Neuronal stem cell (in vitro differentiated cells): ENCODE data around the gene EIF2B1.

ENCODE experiments used
- DNase-seq: peaks from one replicate; pipeline ENCODE4 v3.0.0-alpha.2; 2013; ENCODE audit warnings: low spot score
- H2AFZ ChIP-seq: one replicate; pipeline ENCODE4 v1.6.1; 2013; ENCODE audit warnings: mild to moderate bottlenecking, low read length, inconsistent platforms
- H2AK5ac ChIP-seq: 2 replicates; pipeline ENCODE4 v1.6.1; 2013; ENCODE audit warnings: low read depth, mild to moderate bottlenecking, inconsistent platforms, low read length, moderate library complexity, mixed read lengths
- H2BK120ac ChIP-seq: 2 replicates; pipeline ENCODE4 v1.6.1; 2013; ENCODE audit warnings: low read depth, mild to moderate bottlenecking, inconsistent platforms, low read length, moderate library complexity, mixed read lengths
- H2BK12ac ChIP-seq: one replicate; pipeline ENCODE4 v1.6.1; 2013; ENCODE audit warnings: low read length, inconsistent platforms
- H2BK15ac ChIP-seq: 2 replicates; pipeline ENCODE4 v1.6.1; 2013; ENCODE audit warnings: mild to moderate bottlenecking, low read length, inconsistent platforms, mixed read lengths
- H2BK5ac ChIP-seq: one replicate; pipeline ENCODE4 v1.6.1; 2013; ENCODE audit warnings: inconsistent platforms, mild to moderate bottlenecking, low read length, moderate library complexity
- H3K14ac ChIP-seq: one replicate; pipeline ENCODE4 v1.6.1; 2013; ENCODE audit warnings: low read length, inconsistent platforms
- H3K18ac ChIP-seq: 2 replicates; pipeline ENCODE4 v1.6.1; 2013; ENCODE audit warnings: low read length, inconsistent platforms
- H3K23ac ChIP-seq: 2 replicates; pipeline ENCODE4 v1.6.1; 2013; ENCODE audit warnings: low read depth, mild to moderate bottlenecking, mixed read lengths, low read length, inconsistent platforms; ENCODE audit not compliant: poor library complexity
- H3K27ac ChIP-seq: replicated peaks from 3 replicates; pipeline ENCODE4 v1.5.1; 2013; ENCODE audit warnings: low read length, inconsistent platforms
- H3K27me3 ChIP-seq, 3 experiments: 2 replicates each; pipeline ENCODE4 v1.6.1; 2013; ENCODE audit warnings: low read length in 3 of 3, mild to moderate bottlenecking in 2 of 3, inconsistent platforms in 1 of 3, low read depth in 1 of 3, mixed read lengths in 1 of 3, moderate library complexity in 1 of 3; ENCODE audit not compliant: control insufficient read depth in 3 of 3, insufficient read depth in 3 of 3
- H3K36me3 ChIP-seq, 2 donors: replicated peaks in 1 of 2; 2 replicates each; pipeline ENCODE4 v1.6.1; 2013; ENCODE audit warnings: low read length in 2 of 2; ENCODE audit not compliant: control insufficient read depth in 2 of 2, insufficient read depth in 2 of 2
- H3K4ac ChIP-seq: 2 replicates; pipeline ENCODE4 v1.6.1; 2013; ENCODE audit warnings: inconsistent platforms, mild to moderate bottlenecking, low read length, moderate library complexity
- H3K4me1 ChIP-seq, 2 donors: 1 replicate in 1 of 2; 2 replicates in 1 of 2; pipeline ENCODE4 v1.6.1; 2013; ENCODE audit warnings: low read length in 2 of 2, low read depth in 1 of 2; ENCODE audit not compliant: control insufficient read depth in 2 of 2, insufficient read depth in 1 of 2
- H3K4me2 ChIP-seq: one replicate; pipeline ENCODE4 v1.6.1; 2013; ENCODE audit warnings: mild to moderate bottlenecking, low read length, inconsistent platforms; ENCODE audit not compliant: insufficient read depth, poor library complexity, severe bottlenecking
- H3K4me3 ChIP-seq, 2 donors: 2 replicates each; pipeline ENCODE4 v1.5.1; 2013; ENCODE audit warnings: low read length in 2 of 2, mild to moderate bottlenecking in 2 of 2, inconsistent platforms in 1 of 2, moderate library complexity in 1 of 2
- H3K79me1 ChIP-seq: one replicate; pipeline ENCODE4 v1.6.1; 2013; ENCODE audit warnings: low read depth, mild to moderate bottlenecking, inconsistent platforms, low read length, moderate library complexity
- H3K9ac ChIP-seq: one replicate; pipeline ENCODE4 v1.6.1; 2013; ENCODE audit warnings: mild to moderate bottlenecking, low read depth, low read length, inconsistent platforms; ENCODE audit not compliant: poor library complexity
- H3K9me3 ChIP-seq, 2 donors: replicated peaks in 1 of 2; 2 replicates each; pipeline versions ENCODE3 to v1.6.1; 2013; ENCODE audit warnings: low read length in 2 of 2, mild to moderate bottlenecking in 2 of 2, inconsistent platforms in 1 of 2, low read depth in 1 of 2, mixed read lengths in 1 of 2, moderate library complexity in 1 of 2; ENCODE audit not compliant: control insufficient read depth in 2 of 2, insufficient read depth in 1 of 2
- H4K8ac ChIP-seq: one replicate; pipeline ENCODE4 v1.6.1; 2013; ENCODE audit warnings: low read depth, mild to moderate bottlenecking, inconsistent platforms, low read length, moderate library complexity
- H4K91ac ChIP-seq: one replicate; pipeline ENCODE4 v1.6.1; 2013; ENCODE audit warnings: low read length, low read depth, mild to moderate bottlenecking, inconsistent platforms; ENCODE audit not compliant: poor library complexity
- WGBS, 2 donors: extraction: QIAGEN DNeasy Blood & Tissue Kit; methylation state at CpG; one replicate each; pipeline ENCODE4 v1.1.7; 2013; ENCODE audit warnings: missing lambda C conversion rate in 2 of 2, mixed read lengths in 1 of 2; ENCODE audit not compliant: insufficient read length in 2 of 2, insufficient replicate concordance in 1 of 2; ENCODE audit errors: extremely low coverage in 2 of 2; 5-methylcytosine and 5-hydroxymethylcytosine counted together
- small RNA-seq: library from polyadenylated mRNA; stranded (forward); fragments of <200 nt; extraction: miRNeasy Mini kit (QIAGEN cat#:217004); gene quantifications from one replicate; pipeline ENCODE3, GENCODE V24; 2013; ENCODE audit not compliant: insufficient read depth

The EIF2B1 gene

DNA sequence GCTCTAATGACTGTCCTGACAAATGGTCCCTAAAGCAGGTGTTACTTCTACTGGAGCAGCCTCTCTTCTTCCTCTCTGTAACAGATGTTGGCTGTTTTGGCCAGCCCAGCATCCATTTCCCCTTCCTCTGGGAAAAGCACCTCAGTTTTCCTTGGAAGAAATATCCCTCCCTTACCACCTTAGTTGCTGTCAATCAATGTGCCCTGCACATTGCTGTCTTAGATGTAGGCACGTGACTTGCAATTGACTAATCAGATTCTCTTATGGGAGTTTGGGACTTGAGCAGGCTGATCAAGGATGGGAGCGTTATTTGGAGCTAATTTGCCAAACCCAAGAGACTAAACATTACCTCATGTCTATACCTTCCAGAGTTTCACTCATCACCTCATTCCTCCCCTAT lies 61.1 kb downstream of the EIF2B1 start:
- Histone ChIP-seq H3K4me1 (peaks cover 0 to 4% of the 10 kb centered on the region in 2 donors), H4K91ac (no peak overlapping the region), H3K18ac (no peak overlapping the region), H2AFZ (no peak overlapping the region), H2BK12ac (no peak overlapping the region), H3K4me2 (no peak overlapping the region), H3K4me3 (no peak overlapping the region), H3K23ac (no peak overlapping the region), H3K79me1 (no peaks in the 10 kb centered on the region), H3K27me3 (no peaks in the 10 kb centered on the region), H3K36me3 (peaks cover 1 to 11% of the 10 kb centered on the region in 2 donors), H4K8ac (no peak overlapping the region), H2BK15ac (no peak overlapping the region), H3K27ac (no peak overlapping the region), H3K4ac (no peak overlapping the region), H3K9ac (no peak overlapping the region), H2BK5ac (no peak overlapping the region), H2BK120ac (no peak overlapping the region), H2AK5ac (no peak overlapping the region), H3K9me3 (peaks cover 3 to 6% of the 10 kb centered on the region in 2 donors), H3K14ac (no peak overlapping the region)
- no CpG with 5 or more reads among the region's 2 CpGs for WGBS, 2 donors
- DNase-seq, result no peak

DNA sequence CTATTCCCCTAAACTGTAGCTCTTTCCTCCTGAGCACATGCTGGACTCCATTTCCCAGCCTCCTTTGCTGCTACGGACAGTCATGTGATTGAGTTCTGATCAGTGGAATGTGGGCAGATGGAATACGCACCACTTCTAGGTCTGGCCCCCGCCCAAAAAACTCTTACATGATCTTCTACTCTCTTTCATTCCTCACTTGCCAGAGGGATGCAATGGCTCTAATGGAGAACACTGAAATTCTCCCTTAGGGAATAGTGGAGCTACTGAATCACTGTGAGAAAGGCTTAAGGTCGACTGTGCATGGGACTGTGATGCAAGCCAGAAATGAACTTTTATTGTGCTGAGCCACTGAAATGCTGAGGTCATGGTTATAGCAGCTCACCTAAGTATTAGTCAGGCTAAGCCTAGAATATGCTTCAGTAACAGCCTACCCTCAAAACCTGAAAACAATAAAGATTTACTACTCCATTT lies 62.1 kb downstream of the EIF2B1 start:
- Histone ChIP-seq H3K79me1 (no peaks in the 10 kb centered on the region), H3K4me3 (no peak overlapping the region), H3K4ac (no peak overlapping the region), H2BK120ac (no peak overlapping the region), H3K27me3 (no peaks in the 10 kb centered on the region), H4K8ac (no peak overlapping the region), H4K91ac (no peak overlapping the region), H2AK5ac (no peak overlapping the region), H3K4me2 (peak overlapping the region; percentile 35), H3K9me3 (peaks cover 3 to 6% of the 10 kb centered on the region in 2 donors), H3K27ac (no peak overlapping the region), H2BK15ac (no peak overlapping the region), H3K23ac (no peak overlapping the region), H3K4me1 (peaks cover 0 to 4% of the 10 kb centered on the region in 2 donors), H2BK12ac (no peak overlapping the region), H3K14ac (no peak overlapping the region), H2BK5ac (no peak overlapping the region), H2AFZ (peak overlapping the region; percentile 87), H3K9ac (no peak overlapping the region), H3K36me3 (peaks cover 0 to 4% of the 10 kb centered on the region in 2 donors), H3K18ac (no peak overlapping the region)
- no CpG with 5 or more reads among the region's 4 CpGs for WGBS, 2 donors
- DNase-seq, result no peak

Small RNA genes lying within 50 kb of the gene (small RNA-seq; reads per million reads assigned to genes)
- gene SNORA9B, result 2.8 reads per million
